HepG2 (cell line): Measurements from ENCODE around the gene PRR22. TPM values are rescaled to one million over a fixed set of nuclear protein-coding genes. Genes with fewer than 3 reads are reported as not detected.
A peak's percentile ranks its signal among the peaks of the same experiment; 100 is the strongest.

Source experiments
- FOXC1 ChIP-seq: sonication (generic); formaldehyde crosslinking; IDR thresholded peaks from 2 replicates; pipeline ENCODE4 v1.8.0; 2022; ENCODE audit warnings: mild to moderate bottlenecking, missing genetic modification reagents, borderline replicate concordance
- KLF13 ChIP-seq: sonication (generic); formaldehyde crosslinking; IDR thresholded peaks from 2 replicates; pipeline ENCODE4 v1.4.0; 2020; ENCODE audit warnings: mild to moderate bottlenecking, missing genetic modification reagents
- KLF16 ChIP-seq, 2 experiments: sonication (generic) in 1 of 2; formaldehyde crosslinking in 1 of 2; IDR thresholded peaks; 2 replicates each; pipeline versions ENCODE4 v1.6.1 to v1.8.0; 2016 to 2023; ENCODE audit warnings: missing genetic modification reagents in 2 of 2, missing compliant biosample characterization in 1 of 2
- NFE2L2 ChIP-seq: fragments of 150-350 bp; IDR thresholded peaks from 2 replicates; pipeline ENCODE4 v1.6.1; 2014; ENCODE audit warnings: low read length
- POLR2G ChIP-seq: fragments of 200-400 bp; formaldehyde crosslinking; IDR thresholded peaks from 2 replicates; pipeline ENCODE4 v1.6.1; 2018; ENCODE audit warnings: mild to moderate bottlenecking, low read depth, low read length, moderate library complexity
- RBFOX2 ChIP-seq: fragments of 200-400 bp; formaldehyde crosslinking; IDR thresholded peaks from 2 replicates; pipeline ENCODE4 v1.6.1; 2017; ENCODE audit warnings: low read depth, mild to moderate bottlenecking, low read length
- RFXAP ChIP-seq: sonication (generic); formaldehyde crosslinking; IDR thresholded peaks from 2 replicates; pipeline ENCODE4 v1.4.0; 2020; ENCODE audit warnings: missing genetic modification reagents, borderline replicate concordance
- ZNF101 ChIP-seq: sonication (generic); formaldehyde crosslinking; IDR thresholded peaks from 2 replicates; pipeline ENCODE4 v1.4.0; 2020; ENCODE audit warnings: mild to moderate bottlenecking, low read depth, missing genetic modification reagents, borderline replicate concordance
- ZNF121 ChIP-seq: sonication (generic); formaldehyde crosslinking; IDR thresholded peaks from 2 replicates; pipeline ENCODE4 v1.5.0; 2020; ENCODE audit warnings: mild to moderate bottlenecking, missing genetic modification reagents
- ZNF20 ChIP-seq: sonication (generic); formaldehyde crosslinking; IDR thresholded peaks from 2 replicates; pipeline ENCODE4 v1.4.0; 2020; ENCODE audit warnings: mild to moderate bottlenecking, moderate library complexity, missing genetic modification reagents
- ZNF678 ChIP-seq: sonication (generic); formaldehyde crosslinking; IDR thresholded peaks from 2 replicates; pipeline ENCODE4 v1.4.0; 2020; ENCODE audit warnings: mild to moderate bottlenecking, missing genetic modification reagents
- ZNF7 ChIP-seq: IDR thresholded peaks from 2 replicates; pipeline ENCODE4 v1.6.1; 2016; ENCODE audit warnings: missing biosample characterization, missing genetic modification reagents
- polyA plus RNA-seq, 8 experiments: library from polyadenylated mRNA; depleted of rRNA in 3 of 8; stranded (reverse) in 7 of 8; unstranded in 1 of 8; fragments of >200 nt; fragmentation: Illumina TruSeq in 4 of 8; extraction: Trizol in 4 of 8; gene quantifications; 2 replicates each; pipeline versions ENCODE4 v1.2.1 to v1.2.3, GENCODE V29; 2011 to 2016; ENCODE audit warnings: low read depth in 4 of 8, missing spikeins in 1 of 8, mixed read lengths in 1 of 8; ENCODE audit not compliant: insufficient read depth in 1 of 8
- total RNA-seq, 5 experiments: library from RNA; depleted of rRNA; stranded (reverse); fragments of >200 nt; fragmentation: Illumina TruSeq; extraction: Trizol; gene quantifications; 2 replicates each; pipeline ENCODE4 v1.2.3, GENCODE V29; 2016; ENCODE audit warnings: low read depth in 1 of 5
- TF ChIP-seq, protein P1 (sequence below): sonication (generic); formaldehyde crosslinking; IDR thresholded peaks from 2 replicates; pipeline ENCODE4 v1.5.0; 2020; ENCODE audit warnings: mild to moderate bottlenecking, missing genetic modification reagents
- TF ChIP-seq, protein P2 (sequence below): sonication (generic); formaldehyde crosslinking; IDR thresholded peaks from 2 replicates; pipeline ENCODE4 v1.5.0; 2020; ENCODE audit warnings: mild to moderate bottlenecking, missing genetic modification reagents, borderline replicate concordance
- TF ChIP-seq, protein P3 (sequence below): sonication (generic); formaldehyde crosslinking; conservative IDR thresholded peaks from 2 replicates; pipeline ENCODE4 v1.8.1; 2023; ENCODE audit warnings: missing genetic modification reagents
- TF ChIP-seq, protein P4 (sequence below): sonication (generic); formaldehyde crosslinking; IDR thresholded peaks from 2 replicates; pipeline ENCODE4 v1.5.1; 2020; ENCODE audit warnings: mild to moderate bottlenecking, missing genetic modification reagents, moderate library complexity
- TF ChIP-seq, protein P5 (sequence below): sonication (generic); formaldehyde crosslinking; IDR thresholded peaks from 2 replicates; pipeline ENCODE4 v1.5.1; 2020; ENCODE audit warnings: missing genetic modification reagents, mild to moderate bottlenecking, borderline replicate concordance

PRR22 gene
- total and polyA plus RNA-seq, 2 of the 13 experiments (the other 11 are each of a cell fraction or from before 2014, with no cell fraction given), result 0.84 to 2.3 TPM

DNA sequence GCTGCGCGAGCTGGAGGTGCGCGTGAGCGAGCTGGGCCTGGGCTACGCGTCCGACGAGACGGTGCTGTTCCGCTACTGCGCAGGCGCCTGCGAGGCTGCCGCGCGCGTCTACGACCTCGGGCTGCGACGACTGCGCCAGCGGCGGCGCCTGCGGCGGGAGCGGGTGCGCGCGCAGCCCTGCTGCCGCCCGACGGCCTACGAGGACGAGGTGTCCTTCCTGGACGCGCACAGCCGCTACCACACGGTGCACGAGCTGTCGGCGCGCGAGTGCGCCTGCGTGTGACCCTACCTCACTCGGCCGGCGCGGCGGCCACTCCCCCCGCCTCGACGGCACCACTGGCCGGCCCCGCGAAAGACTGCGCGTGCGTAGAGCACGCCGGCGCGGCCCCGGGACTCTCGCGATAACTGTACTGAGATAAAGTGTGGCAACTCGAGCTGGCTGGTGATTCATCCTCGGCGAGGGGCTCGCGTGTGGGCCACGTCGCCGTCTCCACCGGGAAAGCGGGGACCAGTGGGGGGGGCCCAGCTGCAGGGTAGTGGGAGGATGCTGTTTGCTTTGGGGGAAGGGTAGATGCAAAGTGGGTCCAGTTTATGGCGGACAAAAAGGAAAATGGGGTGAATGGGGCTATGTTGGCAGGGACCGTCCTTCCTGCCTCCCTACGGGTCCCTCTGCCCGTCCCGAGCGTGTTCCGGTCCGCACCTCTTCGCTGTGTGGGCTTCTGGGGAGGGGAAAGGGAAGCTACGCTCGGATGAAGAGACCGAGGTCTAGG is 43.5 kb upstream of the PRR22 start (continued):
- TF ChIP-seq, protein P1, sequence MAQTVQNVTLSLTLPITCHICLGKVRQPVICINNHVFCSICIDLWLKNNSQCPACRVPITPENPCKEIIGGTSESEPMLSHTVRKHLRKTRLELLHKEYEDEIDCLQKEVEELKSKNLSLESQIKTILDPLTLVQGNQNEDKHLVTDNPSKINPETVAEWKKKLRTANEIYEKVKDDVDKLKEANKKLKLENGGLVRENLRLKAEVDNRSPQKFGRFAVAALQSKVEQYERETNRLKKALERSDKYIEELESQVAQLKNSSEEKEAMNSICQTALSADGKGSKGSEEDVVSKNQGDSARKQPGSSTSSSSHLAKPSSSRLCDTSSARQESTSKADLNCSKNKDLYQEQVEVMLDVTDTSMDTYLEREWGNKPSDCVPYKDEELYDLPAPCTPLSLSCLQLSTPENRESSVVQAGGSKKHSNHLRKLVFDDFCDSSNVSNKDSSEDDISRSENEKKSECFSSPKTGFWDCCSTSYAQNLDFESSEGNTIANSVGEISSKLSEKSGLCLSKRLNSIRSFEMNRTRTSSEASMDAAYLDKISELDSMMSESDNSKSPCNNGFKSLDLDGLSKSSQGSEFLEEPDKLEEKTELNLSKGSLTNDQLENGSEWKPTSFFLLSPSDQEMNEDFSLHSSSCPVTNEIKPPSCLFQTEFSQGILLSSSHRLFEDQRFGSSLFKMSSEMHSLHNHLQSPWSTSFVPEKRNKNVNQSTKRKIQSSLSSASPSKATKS, result no peak
- TF ChIP-seq ZNF121 (CRISPR knock-in tag) (peak; percentile 90), ZNF7 (CRISPR knock-in tag) (0 out of 2 replicates have a peak, but pooled peaks have one; percentile 9), RFXAP (CRISPR knock-in tag) (no peak), POLR2G (peak; percentile 99), NFE2L2 (no peak), KLF13 (CRISPR knock-in tag) (no peak), ZNF20 (no peak), FOXC1 (CRISPR knock-in tag) (peak; percentile 69; the same call in 1 of the 2 replicates), ZNF678 (peak; percentile 33; the same call in 1 of the 2 replicates), KLF16 (CRISPR knock-in tag; IDR thresholded peaks at IDR 0.05) (peak; percentile 25 to 95; a peak in 2 of 4 replicates), ZNF101 (CRISPR knock-in tag) (no peak), RBFOX2 (peak; percentile 99)
- TF ChIP-seq, protein P2, sequence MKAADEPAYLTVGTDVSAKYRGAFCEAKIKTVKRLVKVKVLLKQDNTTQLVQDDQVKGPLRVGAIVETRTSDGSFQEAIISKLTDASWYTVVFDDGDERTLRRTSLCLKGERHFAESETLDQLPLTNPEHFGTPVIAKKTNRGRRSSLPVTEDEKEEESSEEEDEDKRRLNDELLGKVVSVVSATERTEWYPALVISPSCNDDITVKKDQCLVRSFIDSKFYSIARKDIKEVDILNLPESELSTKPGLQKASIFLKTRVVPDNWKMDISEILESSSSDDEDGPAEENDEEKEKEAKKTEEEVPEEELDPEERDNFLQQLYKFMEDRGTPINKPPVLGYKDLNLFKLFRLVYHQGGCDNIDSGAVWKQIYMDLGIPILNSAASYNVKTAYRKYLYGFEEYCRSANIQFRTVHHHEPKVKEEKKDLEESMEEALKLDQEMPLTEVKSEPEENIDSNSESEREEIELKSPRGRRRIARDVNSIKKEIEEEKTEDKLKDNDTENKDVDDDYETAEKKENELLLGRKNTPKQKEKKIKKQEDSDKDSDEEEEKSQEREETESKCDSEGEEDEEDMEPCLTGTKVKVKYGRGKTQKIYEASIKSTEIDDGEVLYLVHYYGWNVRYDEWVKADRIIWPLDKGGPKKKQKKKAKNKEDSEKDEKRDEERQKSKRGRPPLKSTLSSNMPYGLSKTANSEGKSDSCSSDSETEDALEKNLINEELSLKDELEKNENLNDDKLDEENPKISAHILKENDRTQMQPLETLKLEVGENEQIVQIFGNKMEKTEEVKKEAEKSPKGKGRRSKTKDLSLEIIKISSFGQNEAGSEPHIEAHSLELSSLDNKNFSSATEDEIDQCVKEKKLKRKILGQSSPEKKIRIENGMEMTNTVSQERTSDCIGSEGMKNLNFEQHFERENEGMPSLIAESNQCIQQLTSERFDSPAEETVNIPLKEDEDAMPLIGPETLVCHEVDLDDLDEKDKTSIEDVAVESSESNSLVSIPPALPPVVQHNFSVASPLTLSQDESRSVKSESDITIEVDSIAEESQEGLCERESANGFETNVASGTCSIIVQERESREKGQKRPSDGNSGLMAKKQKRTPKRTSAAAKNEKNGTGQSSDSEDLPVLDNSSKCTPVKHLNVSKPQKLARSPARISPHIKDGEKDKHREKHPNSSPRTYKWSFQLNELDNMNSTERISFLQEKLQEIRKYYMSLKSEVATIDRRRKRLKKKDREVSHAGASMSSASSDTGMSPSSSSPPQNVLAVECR (CRISPR knock-in tag), result peak; percentile 79; the same call in 1 of the 2 replicates
- TF ChIP-seq, protein P3, sequence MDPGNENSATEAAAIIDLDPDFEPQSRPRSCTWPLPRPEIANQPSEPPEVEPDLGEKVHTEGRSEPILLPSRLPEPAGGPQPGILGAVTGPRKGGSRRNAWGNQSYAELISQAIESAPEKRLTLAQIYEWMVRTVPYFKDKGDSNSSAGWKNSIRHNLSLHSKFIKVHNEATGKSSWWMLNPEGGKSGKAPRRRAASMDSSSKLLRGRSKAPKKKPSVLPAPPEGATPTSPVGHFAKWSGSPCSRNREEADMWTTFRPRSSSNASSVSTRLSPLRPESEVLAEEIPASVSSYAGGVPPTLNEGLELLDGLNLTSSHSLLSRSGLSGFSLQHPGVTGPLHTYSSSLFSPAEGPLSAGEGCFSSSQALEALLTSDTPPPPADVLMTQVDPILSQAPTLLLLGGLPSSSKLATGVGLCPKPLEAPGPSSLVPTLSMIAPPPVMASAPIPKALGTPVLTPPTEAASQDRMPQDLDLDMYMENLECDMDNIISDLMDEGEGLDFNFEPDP (CRISPR knock-in tag), result no peak
- TF ChIP-seq, protein P4, sequence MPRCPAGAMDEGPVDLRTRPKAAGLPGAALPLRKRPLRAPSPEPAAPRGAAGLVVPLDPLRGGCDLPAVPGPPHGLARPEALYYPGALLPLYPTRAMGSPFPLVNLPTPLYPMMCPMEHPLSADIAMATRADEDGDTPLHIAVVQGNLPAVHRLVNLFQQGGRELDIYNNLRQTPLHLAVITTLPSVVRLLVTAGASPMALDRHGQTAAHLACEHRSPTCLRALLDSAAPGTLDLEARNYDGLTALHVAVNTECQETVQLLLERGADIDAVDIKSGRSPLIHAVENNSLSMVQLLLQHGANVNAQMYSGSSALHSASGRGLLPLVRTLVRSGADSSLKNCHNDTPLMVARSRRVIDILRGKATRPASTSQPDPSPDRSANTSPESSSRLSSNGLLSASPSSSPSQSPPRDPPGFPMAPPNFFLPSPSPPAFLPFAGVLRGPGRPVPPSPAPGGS, result peak; percentile 95
- TF ChIP-seq, protein P5, sequence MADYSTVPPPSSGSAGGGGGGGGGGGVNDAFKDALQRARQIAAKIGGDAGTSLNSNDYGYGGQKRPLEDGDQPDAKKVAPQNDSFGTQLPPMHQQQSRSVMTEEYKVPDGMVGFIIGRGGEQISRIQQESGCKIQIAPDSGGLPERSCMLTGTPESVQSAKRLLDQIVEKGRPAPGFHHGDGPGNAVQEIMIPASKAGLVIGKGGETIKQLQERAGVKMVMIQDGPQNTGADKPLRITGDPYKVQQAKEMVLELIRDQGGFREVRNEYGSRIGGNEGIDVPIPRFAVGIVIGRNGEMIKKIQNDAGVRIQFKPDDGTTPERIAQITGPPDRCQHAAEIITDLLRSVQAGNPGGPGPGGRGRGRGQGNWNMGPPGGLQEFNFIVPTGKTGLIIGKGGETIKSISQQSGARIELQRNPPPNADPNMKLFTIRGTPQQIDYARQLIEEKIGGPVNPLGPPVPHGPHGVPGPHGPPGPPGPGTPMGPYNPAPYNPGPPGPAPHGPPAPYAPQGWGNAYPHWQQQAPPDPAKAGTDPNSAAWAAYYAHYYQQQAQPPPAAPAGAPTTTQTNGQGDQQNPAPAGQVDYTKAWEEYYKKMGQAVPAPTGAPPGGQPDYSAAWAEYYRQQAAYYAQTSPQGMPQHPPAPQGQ (CRISPR knock-in tag), result no peak
